Renal cortical epithelial cell (primary cell): ENCODE measurements around the gene ATF6. TPM values are rescaled to one million over a fixed set of nuclear protein-coding genes. Genes with fewer than 3 reads are reported as not detected.

Experiments
- DNase-seq: peaks from one replicate; pipeline ENCODE4 v3.0.0-alpha.2; 2011; ENCODE audit warnings: low read depth
- total RNA-seq: library from RNA; depleted of rRNA; stranded (reverse); fragments of >200 nt; gene quantifications from 2 replicates; pipeline ENCODE4 v1.2.3, GENCODE V29; 2014

ATF6 gene
- total RNA-seq, 1 donor from 2014 or later = 42.8 TPM

DNA sequence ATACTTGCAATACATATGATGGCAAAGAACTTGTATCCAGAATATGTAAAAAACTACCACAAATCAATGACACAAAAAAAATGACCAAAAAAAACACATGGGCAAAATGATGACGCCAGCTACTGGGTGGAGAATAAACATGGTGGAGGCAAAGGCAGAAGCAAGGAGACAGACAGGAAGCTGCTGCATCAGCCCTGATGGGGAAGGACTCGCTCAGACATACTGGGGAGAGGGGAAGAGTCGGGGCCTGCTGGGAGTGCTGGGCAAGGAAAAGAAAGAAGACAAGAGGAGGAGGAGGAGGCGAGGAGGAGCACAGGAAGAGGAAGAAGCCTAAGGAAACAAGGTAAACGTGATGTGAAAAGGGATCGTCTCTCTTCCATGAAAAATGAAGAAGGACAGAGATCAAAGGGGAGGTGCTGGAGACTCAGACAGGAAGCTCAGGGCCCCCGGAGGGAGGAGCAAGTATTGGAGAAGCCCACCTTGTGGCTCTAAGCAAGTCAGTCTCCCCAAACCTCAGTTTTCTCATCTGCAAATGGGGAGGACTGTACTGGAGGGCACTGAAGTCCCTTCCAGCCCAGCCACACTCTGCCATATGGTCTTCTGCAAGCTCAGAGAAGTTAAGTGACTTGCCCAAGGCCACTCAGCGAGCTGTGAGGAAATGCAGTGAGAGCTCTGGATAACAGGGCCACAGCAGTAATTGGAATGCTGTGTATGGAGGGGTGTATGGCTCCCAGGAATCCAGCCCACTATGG is 233.4 kb downstream of the ATF6 start:
- no peak for DNase-seq

DNA sequence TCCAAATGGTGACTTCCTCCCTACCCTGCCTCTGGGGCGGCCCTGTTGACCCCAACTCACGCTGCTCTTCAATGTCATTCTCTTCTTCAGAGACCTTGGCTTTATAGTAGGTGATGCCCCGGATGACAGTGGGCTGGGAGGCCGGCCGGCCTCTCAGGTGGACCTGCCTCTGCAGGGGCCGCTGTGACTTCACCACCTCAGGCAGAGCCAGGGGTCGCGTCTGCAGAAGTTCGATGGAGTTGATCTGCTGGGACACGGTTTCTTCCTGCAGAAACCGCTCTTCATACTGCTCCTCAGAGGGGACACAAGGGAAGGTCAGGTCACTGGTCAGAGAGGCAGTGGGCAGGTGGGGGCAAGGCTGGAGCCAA is 233.9 kb downstream of the ATF6 start:
- DNase-seq = no peak

DNA sequence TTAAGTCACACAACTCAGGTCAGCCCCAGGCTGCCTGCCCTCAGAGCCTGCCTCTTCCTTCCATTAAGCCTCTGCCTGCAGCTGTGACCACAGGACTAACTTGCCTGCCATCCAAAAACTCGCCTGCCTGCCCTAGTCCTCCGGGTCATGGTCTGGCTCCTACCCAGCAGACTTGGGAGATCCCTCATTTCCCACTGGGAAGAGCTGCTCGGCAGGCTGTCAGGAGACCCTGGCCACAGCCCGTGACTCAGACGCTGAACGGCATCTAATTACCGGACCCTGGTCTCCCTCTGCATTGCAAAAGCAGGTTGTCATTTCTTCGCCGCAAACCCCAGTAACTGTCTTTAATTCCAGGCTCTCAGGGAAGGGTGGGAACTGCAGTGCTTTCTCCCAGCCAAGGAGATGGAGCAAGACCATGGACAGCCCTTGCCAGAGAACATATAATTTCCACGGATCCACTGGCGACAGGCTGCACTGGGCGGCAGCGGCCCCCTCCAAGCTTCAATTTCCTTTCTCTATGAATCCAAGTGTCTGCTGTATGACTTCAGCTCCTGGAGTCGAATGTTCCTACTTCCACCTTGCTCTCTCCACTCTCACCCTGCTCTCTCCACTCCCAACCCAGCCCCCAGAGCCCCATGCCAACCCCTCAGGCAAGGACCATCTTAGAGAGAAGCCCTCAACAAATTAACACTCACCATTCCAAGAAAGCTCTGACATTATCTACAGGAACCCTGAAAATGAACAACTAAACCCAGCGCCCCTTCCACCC is 237.1 kb downstream of the ATF6 start:
- peak; percentile 95 for DNase-seq

DNA sequence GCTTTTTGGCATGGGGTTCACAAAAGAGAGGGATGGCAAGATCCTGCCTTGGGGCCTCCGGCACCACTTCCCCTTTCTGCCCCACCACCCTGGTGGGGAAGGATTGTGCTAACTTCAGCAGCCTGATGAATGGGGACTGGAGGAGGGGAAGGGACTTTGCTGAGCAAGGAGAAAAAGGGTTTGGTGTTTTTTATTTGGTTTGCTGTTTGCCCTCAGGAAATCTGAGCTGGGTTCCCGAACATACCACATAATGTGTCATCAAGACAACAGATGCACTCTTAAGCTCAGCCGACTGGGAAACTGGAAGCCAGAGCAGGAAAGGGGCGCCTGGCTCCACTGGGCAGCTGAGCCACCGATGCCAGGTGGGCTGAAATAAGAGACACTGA is 237.7 kb downstream of the ATF6 start:
- DNase-seq = peak; percentile 95

DNA sequence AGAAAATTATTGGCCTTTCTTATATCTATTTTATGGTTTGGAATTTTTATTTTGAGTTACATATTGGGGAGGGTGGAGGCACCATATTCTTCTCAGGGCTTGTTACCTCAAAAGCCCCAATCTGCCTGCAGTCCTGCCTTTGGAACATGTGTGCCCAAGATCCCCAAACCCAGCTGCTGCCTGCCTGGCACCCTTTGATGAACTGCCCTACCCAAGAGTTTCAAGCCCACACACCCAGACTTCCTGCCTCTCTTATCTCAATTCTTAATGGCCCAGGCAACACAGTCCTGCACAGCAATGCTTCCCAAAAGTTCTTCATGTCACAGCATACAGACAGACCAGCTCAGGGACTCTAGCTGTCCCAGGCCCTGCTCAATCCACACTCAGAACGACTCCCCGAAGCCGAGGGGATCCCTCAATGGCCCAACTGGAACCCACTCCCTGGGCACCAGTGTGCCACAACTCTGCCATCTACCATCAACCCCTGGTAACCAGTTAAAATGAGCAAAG is 238.4 kb downstream of the ATF6 start:
- no peak for DNase-seq

DNA sequence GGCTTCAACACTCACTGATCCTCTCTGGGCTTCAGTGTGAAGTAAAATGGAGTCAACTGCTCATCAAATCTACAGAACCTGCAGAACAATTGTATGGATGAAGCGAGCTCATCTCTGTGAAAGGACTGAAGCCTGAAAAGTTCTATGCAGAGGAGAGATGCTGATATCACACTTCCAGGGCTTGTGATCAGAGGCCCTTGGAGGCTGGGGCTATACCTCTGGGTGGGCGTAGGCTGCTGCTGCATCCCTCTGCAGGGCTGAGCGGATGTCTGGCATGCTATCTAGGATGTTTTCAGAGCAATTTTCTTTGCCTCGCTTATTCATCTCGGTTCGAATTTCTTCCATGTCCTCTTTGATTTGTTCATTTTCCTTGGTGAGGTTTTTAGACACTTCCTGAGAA is 240.0 kb downstream of the ATF6 start:
- no peak for DNase-seq

DNA sequence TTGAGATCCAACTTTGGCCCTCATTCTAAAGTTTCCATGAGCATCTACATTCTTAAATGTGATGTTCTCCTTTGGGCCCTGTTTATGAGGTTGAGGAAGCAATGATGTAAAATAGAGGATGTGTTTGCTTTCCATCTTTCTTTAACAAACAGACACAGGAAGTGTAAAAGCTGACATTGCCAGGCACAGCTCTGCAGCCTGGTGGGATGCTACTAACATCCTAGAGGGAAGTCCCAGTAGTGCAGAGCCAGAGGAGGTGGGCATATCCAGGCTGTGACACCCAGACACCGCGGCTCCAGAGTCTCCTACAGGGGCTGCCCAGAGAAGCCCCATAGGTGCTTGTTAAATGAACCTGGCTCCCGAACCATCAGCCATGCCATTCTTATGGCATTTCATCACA is 241.3 kb downstream of the ATF6 start:
- no peak for DNase-seq

DNA sequence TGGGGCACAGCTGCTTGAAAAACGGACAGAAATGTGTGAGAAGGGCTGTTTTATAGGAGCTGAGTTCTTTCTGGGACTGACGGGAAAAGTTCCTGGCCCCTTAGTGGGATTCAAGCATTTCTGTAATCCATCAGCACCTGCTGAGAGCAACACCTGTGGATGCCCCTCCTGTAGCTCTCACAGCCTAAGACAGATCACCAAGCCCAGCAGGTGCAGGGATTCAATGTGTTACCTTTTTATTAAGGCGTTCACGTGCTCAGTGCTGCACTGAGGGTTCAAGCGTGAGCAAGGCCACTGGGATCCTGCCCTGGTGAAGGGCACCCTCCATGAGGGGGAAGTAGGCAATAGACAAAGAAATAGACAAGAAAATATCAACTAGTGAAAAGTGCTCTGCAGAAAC is 242.7 kb downstream of the ATF6 start:
- DNase-seq = no peak

DNA sequence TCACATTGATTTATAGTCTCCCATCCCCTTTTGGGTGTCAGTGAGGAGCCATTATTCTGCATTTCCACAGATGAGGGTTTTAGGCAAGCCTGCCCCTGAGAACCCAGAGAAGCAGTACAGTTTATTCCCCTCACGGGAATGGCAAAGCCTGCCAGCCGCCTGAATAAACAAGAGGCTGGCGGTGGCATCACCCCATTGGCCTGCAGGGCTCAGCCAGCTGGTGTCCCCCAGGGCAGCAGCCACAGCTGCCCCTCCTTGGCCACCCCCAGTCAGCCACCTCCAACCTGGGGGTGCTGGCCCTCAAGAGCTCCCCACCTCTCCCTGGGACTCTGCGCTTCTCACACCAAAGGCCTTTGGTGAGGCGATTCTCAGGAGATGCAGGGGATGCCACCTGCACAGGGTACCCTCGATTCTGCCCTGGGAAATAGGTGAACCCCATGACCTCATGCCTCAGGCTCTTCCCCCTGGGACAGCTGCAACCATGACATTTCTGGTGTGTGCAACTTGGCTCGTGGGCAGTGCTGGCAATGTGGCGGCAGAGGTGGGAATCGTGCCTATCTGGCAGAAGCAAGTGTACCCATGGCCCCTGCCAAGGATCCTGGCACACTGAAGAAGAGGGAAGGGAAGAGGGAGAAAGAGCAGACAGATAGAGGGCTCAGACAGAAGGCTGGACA is 243.5 kb downstream of the ATF6 start:
- DNase-seq = no peak

DNA sequence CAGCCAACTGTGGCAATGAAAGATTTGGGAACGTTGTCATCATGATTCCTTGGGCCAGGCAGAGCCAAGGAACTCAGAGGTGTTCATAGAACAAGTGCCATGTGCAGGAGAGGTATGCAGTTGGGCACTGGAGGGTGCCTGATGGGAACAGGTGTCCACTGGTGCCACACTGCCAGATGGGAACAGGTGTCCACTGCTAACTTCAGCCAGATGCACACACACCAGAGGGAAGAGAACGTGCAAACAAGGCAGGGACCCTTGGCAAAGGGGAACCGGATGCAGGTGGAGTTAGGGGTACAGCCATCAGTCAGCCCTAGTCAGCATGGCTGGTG is 244.0 kb downstream of the ATF6 start:
- no peak for DNase-seq

DNA sequence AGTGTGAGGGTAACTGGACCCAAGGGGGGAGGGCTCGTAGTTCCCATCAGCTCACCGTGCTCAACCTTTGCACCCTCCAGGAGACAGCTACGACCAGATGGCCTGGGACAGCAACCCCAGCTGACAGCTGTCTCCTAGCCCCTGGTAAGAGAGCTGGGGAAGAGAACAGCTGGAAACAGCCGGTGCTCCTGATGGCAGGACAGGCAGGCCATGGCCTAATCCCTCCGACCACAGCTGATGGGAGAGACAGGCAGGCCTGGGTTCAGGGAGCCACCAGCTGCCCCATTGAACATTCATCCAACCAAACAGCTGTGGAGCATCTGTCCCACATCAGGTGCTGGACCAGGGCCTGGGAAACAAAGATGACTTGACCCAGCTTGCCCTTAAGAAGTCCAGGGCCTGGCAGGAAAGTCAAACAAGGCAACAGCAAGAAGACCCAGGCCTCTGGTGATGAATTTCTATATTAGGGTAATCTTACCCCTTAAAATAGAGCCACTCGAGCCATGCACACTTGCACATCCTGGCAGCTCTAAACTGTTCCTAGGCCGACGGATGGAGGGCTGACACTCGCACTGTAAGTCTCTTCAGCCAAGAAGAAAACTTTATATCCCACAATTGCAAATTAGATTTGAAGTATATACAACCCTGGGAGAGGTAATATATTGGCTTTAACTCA is 245.4 kb downstream of the ATF6 start:
- DNase-seq = no peak

DNA sequence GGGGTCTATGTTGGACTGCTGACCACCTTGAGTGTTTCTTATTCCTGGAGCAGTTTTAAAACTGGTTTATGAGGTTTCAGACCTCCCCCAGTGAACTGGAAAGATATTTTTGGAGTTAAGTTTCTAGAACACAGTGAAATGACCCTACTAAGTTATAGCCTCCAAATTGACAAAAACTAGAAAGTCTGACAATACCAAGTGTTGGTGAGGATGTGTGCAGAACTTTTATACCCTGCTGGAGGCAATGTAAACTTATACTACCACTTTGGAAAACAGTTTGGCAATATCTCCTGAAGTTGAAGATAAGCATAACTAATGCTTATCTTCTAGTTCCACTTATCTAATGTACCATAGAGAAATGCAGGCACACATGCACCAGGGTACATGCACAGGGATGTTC is 247.2 kb downstream of the ATF6 start:
- no peak for DNase-seq

Other genes with a start within 250 kb of the ATF6 start
- gene HSPA6, start 241.8 kb upstream of the ATF6 start, total RNA-seq = 0.17 and 0.25 TPM in 2 replicates
- not detected in 2 replicates for gene FCGR3A, start 216.5 kb upstream of the ATF6 start, total RNA-seq
- gene FCGR3B, start 135.1 kb upstream of the ATF6 start, total RNA-seq = not detected in 2 replicates
- not detected in 2 replicates for gene FCGR2B, start 103.2 kb upstream of the ATF6 start, total RNA-seq
- 1.4 TPM in 1 of 2 replicates, not detected in the other for gene FCRLA, start 59.1 kb upstream of the ATF6 start, total RNA-seq
- gene FCRLB, start 44.8 kb upstream of the ATF6 start, total RNA-seq = 1.1 and 1.9 TPM in 2 replicates
- 30.0 and 37.9 TPM in 2 replicates for gene DUSP12, start 16.5 kb upstream of the ATF6 start, total RNA-seq